A673 (cell line): ENCODE data around the gene TCERG1L. TPM values are rescaled to one million over a fixed set of nuclear protein-coding genes. Genes with fewer than 3 reads are reported as not detected.

Experiments used
- BruUV-seq: library from RNA; stranded (reverse); fragments of 400-500 nt; replicated peaks from 2 replicates; lab custom pipeline; 2021; lab: Mats Ljungman, UMichigan
- CTCF ChIA-PET: fragments of 300-600 bp; sonication (Branson Sonifier 250); formaldehyde crosslinking; loops from one replicate; lab custom pipeline; 2022; ENCODE audit warnings: antibody characterized with exemption; lab: Charles Lee
- POLR2A ChIA-PET: fragments of 300-600 bp; sonication (Branson Sonifier 250); formaldehyde crosslinking; loops from one replicate; lab custom pipeline; 2022; ENCODE audit warnings: antibody characterized with exemption; ENCODE audit not compliant: low non-redundant PET; lab: Charles Lee
- DNase-seq: peaks from one replicate; pipeline ENCODE4 v3.0.0-alpha.2; 2015; ENCODE audit warnings: low spot score
- H3K27ac ChIP-seq: fragments of 200-600 bp; sonication (generic); 2 replicates; pipeline ENCODE4 v1.5.1; 2016; ENCODE audit warnings: mixed run types, low read depth, mild to moderate bottlenecking, mixed read lengths, antibody characterized with exemption, low read length; ENCODE audit not compliant: poor library complexity, severe bottlenecking
- H3K27me3 ChIP-seq: fragments of 200-600 bp; sonication (generic); replicated peaks from 2 replicates; pipeline ENCODE4 v1.6.1; 2017; ENCODE audit warnings: mixed run types, low read depth, mild to moderate bottlenecking, mixed read lengths, antibody characterized with exemption, low read length; ENCODE audit not compliant: insufficient read depth, poor library complexity
- H3K36me3 ChIP-seq: fragments of 200-600 bp; sonication (generic); 2 replicates; pipeline ENCODE4 v1.6.1; 2016; ENCODE audit warnings: mixed run types, mild to moderate bottlenecking, mixed read lengths, antibody characterized with exemption, low read length; ENCODE audit not compliant: insufficient read depth, poor library complexity, severe bottlenecking
- H3K4me1 ChIP-seq: fragments of 200-600 bp; sonication (generic); 2 replicates; pipeline ENCODE4 v1.6.1; 2017; ENCODE audit warnings: mixed run types, mild to moderate bottlenecking, mixed read lengths, antibody characterized with exemption, low read length; ENCODE audit not compliant: insufficient read depth, poor library complexity, severe bottlenecking
- H3K4me3 ChIP-seq: fragments of 200-600 bp; sonication (generic); 2 replicates; pipeline ENCODE4 v1.5.1; 2016; ENCODE audit warnings: low read depth, mixed run types, mild to moderate bottlenecking, mixed read lengths, low read length; ENCODE audit not compliant: poor library complexity, severe bottlenecking
- H3K9me3 ChIP-seq: fragments of 200-600 bp; sonication (generic); 2 replicates; pipeline ENCODE4 v1.6.1; 2016; ENCODE audit warnings: mixed run types, low read depth, mild to moderate bottlenecking, mixed read lengths, antibody characterized with exemption, low read length; ENCODE audit not compliant: poor library complexity, severe bottlenecking
- CTCF ChIP-seq: fragments of 300-800, 200-600 bp; sonication (generic); conservative IDR thresholded peaks from 2 replicates; pipeline ENCODE4 v1.5.1; 2017; ENCODE audit warnings: low read depth, mild to moderate bottlenecking, antibody characterized with exemption, low read length, moderate library complexity, mixed read lengths
- EZH2 ChIP-seq: fragments of 200-600 bp; sonication (generic); IDR thresholded peaks from 2 replicates; pipeline ENCODE4 v1.6.1; 2017; ENCODE audit warnings: borderline replicate concordance, low read depth, mild to moderate bottlenecking, mixed read lengths, antibody characterized with exemption, low read length; ENCODE audit not compliant: poor library complexity, severe bottlenecking
- intact Hi-C: fragments of 100-400 bp; cut with micrococcal nuclease; formaldehyde crosslinking; loops from one replicate; pipeline ENCODE4 v1.10.0; 2022; ENCODE audit not compliant: unreplicated experiment
- total RNA-seq: library from RNA; stranded (reverse); gene quantifications from 2 replicates; pipeline ENCODE4 v1.2.3, GENCODE V29; 2021

TCERG1L gene
- total RNA-seq, 1 experiment from 2014 or later = 16.3 TPM

- intact Hi-C loops = no loop called here
- no peaks in the 10 kb centered on the region for H3K27me3 ChIP-seq
- POLR2A ChIA-PET = no interaction called here
- CTCF ChIA-PET = no interaction called here
- no peak for DNase-seq
- H3K4me3 ChIP-seq = no peak overlapping the region
- H3K36me3 ChIP-seq = no peaks in the 10 kb centered on the region
- BruUV-seq = no TSS peak
- H3K4me1 ChIP-seq = no peaks in the 10 kb centered on the region
- TF ChIP-seq CTCF (no peak), EZH2 (no peak)
- no peak overlapping the region for H3K27ac ChIP-seq
- H3K9me3 ChIP-seq = no peaks in the 10 kb centered on the region
These were observed 65.4 kb downstream of the TCERG1L start for GRCh38 chr10:131246089-131246488.

- ChIA-PET POLR2A (no interaction called here), CTCF (no interaction called here)
- Histone ChIP-seq H3K4me1 (no peaks in the 10 kb centered on the region), H3K27ac (no peak overlapping the region), H3K27me3 (no peaks in the 10 kb centered on the region), H3K4me3 (no peak overlapping the region), H3K9me3 (no peaks in the 10 kb centered on the region), H3K36me3 (no peaks in the 10 kb centered on the region)
- intact Hi-C loops = no loop called here
- no TSS peak for BruUV-seq
- TF ChIP-seq CTCF (no peak), EZH2 (no peak)
- DNase-seq = no peak
These were observed 66.0 kb downstream of the TCERG1L start for GRCh38 chr10:131245475-131246059.

- no peak overlapping the region for H3K4me3 ChIP-seq
- BruUV-seq = no TSS peak
- no peaks in the 10 kb centered on the region for H3K27me3 ChIP-seq
- ChIA-PET CTCF (no interaction called here), POLR2A (no interaction called here)
- TF ChIP-seq EZH2 (no peak), CTCF (no peak)
- H3K9me3 ChIP-seq = no peaks in the 10 kb centered on the region
- H3K27ac ChIP-seq = no peak overlapping the region
- H3K4me1 ChIP-seq = no peaks in the 10 kb centered on the region
- intact Hi-C loops = no loop called here
- no peak for DNase-seq
- no peaks in the 10 kb centered on the region for H3K36me3 ChIP-seq
These were observed 66.7 kb downstream of the TCERG1L start for GRCh38 chr10:131244836-131245235.
